GM18861 (cell line): ENCODE data around the gene DEDD.
"Not testable (repeated sequence)": the region's sequence is repeated elsewhere in the genome, so short reads cannot be mapped to it uniquely, and the experiment has no call there.

Source experiments
- ATAC-seq: cut with Tn5 transposase; IDR thresholded peaks from one replicate; pipeline ENCODE4 v1.9.1; 2021; ENCODE audit not compliant: unreplicated experiment

Gene DEDD

DNA sequence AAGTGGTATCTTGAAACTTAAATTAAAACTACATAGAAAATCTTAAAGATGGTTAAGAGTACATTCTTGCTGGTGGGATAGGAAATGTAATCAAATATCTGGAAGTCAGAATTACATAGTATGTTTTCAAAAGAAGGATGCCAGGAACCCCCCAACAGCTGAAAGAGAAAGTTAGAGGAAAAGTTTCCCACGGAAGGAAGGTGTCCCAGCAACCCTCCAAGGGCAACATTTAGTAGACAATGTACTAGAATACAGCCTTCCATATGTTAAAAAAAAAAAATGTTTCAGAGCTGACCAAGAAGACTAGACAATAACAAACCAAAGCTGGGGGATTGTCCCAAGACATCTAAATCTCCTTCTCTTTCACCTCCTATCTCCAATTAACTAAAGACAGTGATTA is 2.2 kb downstream of the DEDD start:
- ATAC-seq: no peak

DNA sequence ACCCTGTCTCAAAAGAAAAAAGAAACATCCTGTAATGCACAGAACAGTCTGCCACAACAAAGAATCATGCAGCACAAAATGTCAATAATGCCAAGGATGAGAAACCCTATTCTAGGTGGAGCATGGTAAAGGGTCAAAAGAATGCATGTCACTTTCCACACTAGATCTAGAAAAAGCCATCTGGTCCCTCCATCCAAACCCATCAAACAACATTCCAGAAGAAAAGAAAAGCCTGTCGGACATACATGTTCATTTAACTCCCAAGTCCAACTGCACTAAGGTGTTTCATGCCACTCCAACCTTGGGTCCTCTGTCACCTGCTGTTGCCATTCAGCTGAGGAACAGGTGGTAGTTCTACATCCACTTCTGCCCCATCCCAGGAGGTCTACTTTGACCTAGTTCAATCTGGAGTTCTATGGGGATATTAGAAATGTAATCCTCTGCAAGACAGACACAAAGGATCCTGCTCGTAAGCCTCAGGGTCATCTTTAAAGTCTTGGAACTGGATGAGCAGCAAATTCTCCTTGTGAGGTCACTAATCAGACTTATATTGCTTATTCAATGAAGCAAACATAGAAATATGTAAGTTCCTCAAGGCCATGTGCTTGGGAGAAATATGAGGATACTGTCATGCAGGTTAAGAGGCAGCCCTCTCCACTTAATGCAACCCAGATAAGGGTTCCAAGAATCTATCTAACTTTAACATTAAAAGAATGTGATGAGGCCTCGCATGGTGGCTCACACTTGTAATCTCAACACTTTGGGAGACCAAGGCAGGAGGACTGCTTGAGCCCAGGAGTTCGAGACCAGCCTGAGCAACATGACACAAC is 3.7 kb downstream of the DEDD start:
- ATAC-seq: no peak

DNA sequence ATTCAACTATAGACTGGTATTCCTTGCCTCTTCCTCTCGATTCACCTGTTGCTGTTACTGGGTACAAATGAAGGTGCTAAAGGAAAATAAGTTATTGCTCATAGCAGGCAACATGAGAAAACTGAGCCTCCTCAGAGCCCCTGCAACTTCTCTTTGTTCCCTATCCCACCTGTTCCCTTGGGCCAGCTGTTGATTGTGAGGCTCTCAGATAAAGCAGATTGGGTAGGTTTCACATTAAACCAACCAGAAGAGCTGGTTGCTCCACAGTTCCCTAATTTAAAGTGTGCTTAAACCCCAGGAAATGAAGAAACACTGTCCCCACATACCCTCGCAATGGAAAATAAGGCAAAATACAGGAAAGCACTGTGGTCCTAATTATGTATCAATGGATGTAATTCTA is 4.8 kb downstream of the DEDD start:
- ATAC-seq: no peak

DNA sequence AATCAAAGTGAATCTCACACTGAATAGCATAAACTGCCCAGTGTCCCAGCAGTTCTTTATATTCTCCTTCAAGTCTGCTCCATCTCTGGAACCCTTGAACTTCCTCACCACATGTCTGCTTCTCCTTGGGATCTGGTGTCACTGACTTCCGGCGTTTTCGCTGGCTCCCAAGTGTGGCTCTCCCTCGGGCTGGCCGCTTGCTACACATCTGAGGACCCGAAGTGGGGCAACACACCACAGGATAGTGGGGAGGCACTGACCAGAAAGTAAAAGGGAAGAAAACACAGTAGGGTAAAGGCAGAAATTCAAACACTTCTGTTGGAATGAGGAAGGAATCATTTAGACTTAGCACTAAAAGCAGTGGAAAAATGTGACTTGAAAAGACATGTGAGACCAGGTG is 9.5 kb downstream of the DEDD start:
- ATAC-seq: no peak

DNA sequence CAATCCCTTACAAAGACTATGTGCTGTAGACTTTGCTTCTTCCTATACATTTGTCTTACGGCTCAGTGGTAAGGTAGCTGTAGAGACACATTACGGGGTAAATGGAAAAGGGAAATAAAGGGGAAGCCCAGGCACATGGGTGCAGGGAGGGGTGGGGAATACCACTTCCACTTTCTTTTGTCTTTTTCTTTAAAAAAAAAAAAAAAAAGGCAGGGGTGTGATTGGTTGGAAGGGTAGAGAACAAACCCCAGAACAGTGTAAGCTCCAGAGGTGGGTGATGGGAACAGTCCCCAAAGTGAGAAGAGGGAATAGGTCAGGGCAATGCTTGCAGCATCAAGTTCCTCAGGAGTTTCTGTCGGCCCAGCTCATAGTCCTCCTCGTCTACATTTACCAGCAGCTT is 10.6 kb downstream of the DEDD start:
- no peak for ATAC-seq

DNA sequence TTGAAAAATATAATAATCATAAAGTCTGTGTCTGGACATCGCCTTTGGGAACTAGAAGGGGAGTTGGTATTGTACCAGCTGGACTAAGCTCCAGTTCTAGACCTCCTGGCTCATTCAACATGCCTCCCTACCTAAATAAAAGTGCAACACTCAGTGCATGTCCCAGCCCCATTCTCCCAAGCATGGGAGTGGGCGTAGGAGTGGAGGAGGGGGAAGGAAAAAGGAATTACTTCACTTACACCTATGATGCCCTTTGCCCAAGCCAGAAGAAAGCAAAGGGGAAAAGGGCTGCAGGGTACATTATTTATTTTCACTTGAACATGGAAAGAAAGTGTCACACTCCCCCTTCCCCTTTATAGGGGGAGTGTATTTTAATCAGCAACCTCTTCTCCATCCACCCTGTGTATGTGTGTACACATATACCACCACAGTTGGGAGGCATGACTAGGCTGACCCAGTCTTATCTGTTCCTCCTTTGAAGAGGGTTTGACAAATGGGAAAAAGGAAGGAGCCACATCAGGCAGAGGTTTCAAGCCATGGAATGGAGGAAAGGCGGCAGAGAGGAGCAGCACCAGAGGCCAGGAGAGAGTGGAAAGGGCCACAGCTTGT is 11.3 kb downstream of the DEDD start:
- no peak for ATAC-seq

DNA sequence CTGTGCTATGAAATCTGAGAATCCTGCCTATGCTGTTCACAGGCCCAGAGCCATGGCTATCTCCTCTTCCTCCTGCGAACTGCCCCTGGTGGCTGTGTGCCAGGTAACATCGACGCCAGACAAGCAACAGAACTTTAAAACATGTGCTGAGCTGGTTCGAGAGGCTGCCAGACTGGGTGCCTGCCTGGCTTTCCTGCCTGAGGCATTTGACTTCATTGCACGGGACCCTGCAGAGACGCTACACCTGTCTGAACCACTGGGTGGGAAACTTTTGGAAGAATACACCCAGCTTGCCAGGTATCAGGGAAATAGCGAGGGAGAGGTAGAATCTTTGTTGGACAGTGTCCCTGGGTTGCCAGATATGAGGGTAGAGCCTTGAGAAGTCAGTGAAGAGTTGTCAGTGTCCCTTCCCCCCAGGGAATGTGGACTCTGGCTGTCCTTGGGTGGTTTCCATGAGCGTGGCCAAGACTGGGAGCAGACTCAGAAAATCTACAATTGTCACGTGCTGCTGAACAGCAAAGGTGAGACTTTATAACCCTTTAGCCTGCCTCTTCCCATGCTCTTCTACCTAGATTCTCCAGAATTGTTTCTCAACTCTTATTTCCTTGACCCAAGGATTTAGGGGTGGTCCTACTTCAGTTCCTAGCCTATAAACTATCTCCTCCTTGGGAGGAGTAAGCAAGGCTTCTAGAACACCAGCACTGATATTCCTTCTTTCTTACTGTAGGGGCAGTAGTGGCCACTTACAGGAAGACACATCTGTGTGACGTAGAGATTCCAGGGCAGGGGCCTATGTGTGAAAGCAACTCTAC is 13.2 kb downstream of the DEDD start:
- peak; percentile 53 for ATAC-seq

DNA sequence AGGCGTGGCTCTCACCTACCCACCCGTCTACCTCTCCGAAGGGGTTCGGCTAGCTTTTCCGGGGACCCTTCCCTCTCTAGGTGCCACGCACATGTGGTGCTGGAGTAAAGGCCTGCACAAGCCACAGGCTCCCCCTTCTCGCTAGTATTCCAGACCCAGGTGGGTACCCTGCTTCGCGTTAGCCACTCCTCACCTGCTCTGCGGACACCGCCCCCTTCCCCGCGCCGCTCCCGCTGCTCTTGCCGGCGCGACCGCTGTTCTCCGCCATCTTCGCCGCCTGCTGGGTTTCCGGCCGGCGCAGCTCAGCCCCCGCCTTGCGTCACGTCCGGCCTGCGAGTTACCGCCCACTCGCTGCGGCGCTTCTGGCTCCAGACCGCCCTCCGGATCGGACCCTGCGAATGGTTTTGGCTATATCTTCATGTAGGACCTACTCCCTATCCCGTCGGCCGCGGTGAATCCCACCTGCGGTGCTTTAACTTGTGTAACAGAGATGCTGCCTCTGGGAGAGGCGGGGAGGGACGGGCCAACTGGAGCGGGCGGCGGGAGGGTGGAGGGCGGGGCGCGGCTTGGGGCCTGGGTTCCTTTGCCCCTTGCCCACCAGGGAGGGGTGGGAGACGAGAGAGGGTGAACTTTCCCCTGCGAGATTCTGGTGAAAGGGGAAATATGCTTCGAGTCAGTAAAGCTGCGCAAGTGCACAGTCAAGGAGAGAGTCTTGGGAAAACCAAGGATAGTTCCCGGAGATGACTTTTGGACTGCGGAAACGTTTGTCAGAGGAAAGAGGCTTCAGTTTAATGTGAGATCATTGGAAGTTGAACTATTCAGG is 14.5 kb downstream of the DEDD start, which contains the start of the genes NIT1 and PFDN2:
Gene NIT1 (plus strand): TSS at position 347 of the 823 bp plus-strand sequence. CDS start 72 bp downstream, at position 419.
Gene PFDN2 (minus strand): TSS at position 279 of the 823 bp plus-strand sequence. CDS start 11 bp downstream, at position 268.
- peak; percentile 65 for ATAC-seq

DNA sequence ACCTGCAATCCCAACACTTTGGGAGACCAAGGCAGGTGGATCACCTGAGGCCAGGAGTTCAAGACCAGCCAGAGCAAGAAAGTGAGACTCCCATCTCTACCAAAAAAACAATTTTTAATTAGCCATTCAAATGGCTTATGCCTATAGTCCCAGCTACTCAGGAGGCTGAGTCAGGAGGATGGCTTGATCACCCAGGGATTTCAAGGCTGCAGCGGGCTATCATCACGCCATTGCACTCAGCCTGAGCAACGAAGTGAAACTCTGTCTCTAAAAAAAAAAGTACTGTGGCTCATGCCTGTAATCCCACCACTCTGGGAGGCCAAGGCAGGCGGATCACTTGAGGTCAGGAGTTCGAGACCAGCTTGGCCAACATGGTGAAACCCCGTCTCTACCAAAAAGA is 16.5 kb downstream of the DEDD start:
- not testable (repeated sequence) for ATAC-seq

DNA sequence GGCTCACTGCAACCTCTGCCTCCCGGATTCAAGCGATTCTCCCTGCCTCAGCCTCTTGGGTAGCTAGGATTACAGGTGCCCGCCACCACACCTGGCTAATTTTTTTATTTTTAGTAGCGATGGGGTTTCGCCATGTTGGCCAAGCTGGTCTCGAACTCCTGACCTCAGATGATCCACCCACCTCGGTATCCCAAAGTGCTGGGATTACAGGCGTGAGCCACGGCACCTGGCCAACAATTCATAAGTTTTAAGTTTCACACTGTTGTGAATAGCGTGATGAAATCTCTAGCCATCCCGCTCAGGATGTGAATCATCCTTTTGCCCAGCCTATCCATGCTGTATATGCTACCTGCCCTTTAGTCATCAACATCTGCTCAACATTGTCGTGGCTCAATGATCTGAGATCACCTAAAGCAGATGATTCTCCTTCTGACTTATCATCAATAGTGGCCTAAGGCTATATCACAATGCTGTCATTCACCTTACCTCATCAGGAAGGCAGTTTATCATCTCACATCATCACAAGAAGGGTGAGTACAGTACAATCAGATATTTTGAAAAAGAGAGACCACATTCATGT is 17.2 kb downstream of the DEDD start:
- no peak for ATAC-seq

DNA sequence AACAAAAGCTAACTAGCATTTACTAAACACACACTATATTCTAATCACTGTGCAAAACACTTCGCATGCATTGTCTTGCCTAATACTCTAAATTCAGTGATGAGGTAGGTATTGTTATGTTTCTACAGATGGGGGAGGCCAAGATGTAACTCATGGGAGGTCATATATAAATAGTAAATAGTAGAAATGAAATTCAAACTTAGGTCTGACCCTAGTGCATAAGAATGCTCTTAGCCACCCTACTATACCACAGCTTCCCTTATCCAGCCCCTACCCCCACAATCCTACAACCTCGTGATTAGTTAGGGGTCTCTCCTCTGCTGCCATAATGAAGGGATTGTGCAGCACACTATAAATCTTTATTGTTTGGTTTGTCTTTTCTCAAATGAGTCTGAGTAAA is 17.9 kb downstream of the DEDD start:
- ATAC-seq: no peak

DNA sequence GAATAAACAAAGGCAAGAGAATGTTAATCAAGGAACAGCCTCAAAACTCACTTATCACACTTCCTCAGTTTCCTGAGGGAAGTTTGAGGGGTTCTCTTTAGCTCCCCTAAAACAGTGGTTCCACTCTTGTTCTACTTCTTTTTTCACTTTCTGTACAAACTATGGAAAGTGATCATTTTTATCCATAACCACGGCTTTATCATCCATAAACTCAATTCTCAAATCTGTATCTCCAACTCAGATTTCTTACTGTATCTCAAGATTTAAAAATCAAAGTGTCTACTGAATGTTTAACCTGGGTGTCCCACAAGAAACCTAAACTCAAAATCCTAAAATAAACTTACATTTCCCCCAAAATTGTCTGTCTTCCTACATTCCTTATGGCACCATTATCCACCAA is 18.6 kb downstream of the DEDD start:
- no peak for ATAC-seq

DNA sequence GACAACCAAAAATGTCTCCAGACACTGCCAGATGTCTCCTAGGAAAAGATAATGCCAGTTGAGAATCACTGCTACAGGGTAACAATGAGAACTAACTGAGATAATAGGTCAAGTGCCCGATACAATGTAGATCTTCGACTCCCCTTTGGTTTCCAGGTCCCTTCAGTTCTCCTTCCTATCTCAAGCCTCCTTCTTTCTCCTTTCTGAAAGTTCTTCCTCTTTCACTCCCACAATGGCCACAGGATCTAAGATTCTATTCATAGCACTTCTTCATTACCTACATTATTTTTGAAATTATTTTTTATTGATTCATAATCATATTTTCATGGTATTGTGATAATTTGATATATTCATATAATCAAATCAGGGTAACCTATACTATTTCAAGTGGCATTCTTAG is 20.9 kb downstream of the DEDD start:
- no peak for ATAC-seq

DNA sequence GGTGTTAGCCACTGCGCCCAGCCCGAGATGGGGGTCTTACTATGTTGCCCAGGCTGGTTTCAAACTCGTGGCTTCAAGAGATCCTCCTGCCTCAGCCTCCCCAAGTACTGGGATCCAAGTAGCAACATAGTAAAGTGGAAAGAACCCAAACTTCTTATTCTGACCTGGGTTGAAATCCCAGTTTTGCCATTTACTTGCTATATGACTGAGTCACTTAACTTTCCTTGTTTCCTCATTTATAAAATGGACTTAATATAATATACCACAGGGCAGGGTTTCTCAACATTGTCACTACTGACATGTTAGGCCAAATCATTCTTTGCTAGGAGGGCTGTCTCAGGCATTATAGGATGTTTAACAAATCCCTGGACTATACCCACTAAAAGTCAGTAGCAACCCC is 21.4 kb downstream of the DEDD start:
- no peak for ATAC-seq

DNA sequence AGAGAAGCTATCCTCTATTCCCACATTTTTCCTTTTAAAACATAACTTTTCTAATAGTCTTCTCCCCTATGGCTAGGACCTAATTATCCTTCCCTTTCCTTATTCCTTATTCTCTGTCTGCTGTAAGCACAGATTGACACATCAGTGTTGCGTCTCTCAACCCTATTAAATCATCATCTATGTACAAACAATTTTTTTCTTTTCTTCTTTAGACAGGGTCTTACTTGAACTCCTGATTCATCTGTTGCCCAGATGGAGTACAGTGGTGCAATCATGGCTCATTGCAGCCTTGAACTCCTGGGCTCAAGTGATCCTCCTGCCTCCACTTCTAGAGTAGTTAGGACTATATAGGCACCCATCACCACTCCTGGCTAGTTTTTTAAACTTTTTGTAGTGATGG is 26.0 kb downstream of the DEDD start:
- ATAC-seq: no peak

DNA sequence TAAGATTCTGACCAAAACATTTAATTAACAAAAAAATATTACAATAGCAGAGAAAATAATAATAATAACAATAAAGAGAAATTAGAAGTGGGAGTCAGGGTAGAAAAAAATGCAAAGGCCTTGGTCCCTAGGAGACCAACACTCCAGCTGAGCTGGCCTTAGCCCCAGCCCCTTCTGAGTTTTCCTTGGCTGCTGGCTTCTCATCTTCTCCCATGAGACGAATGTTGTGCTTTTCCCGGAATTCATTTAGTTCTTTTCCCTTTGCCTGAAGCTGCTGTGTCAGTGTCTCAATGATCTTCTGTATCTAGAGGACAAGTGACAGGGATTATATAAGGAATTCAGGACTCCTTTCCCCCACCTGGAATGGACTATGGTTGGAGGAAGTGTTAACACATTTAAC is 31.9 kb downstream of the DEDD start:
- no peak for ATAC-seq

DNA sequence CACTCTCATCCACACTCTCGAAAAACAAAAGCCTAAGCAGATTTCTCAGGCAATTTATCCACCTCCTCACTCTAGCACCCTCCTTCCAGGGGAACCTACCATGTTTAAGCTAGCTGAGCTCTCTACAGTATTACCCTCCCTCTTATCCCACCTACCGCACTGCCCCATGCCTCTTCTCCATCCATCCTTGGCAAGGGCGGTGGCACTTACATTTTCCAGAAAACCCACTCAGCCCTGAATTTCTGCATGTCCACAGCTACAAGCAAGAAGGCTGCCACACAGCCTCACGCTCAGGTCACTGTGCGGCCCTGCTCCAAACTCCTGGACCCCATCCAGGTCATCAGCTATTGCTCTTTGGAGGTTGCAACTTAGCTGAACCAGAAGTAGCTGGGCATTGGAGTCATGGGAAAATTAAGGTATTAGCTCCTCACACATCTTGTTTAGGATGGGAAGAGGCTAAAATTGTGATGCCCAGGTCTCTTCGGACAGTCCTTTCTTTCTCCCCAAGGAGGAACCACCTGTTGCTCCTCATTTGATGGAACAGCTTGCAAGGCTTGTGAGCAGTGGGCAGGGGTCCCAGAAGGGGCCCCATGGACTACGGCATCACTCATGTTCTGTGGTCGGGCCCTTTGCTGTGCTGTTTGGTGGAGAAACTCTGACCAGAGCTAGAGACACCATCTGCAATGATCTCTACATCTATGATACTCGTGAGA is 33.2 kb downstream of the DEDD start:
- no peak for ATAC-seq

DNA sequence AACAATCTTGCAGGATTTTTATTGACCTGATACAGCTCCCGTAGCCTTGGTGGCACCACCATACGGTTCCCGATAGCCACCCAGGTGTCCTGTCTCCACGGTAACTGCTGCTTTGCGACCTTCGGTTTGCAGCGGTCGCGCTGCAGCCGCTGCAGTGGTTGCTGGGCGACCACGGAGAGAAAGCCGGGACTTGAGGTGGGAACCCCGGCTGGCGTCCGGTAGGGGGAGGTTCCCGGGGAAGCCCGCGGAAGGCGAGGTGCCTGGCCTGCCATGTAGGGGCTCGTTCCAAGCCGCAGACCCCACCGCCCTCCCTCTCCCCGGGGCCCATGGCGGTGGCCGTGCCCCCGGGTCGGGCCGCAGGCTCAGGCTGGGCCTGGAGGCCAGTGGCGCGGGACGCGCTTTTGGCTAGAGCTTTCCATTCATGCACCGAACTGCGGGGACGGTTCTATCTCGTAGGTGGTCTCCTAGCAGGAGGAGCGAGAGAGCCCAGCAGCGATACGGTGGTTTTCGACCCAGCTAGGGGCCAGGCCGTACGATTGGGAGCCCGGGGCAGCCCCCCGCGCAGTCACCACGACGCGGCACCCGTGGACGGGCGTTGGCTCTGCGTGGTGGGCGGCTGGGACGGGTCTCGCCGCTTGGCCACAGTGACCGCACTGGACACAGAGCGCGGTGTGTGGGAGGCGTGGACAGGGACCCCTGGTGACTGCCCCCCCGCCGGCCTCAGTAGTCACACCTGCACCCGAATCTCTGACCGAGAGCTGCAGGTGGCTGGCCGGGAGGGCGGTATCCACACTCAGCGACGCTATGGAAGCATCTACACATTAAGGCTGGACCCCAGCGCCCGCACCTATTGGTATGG is 34.0 kb downstream of the DEDD start, which contains the start of gene KLHDC9:
Gene KLHDC9 (plus strand): TSS at position 152 of the 859 bp plus-strand sequence. CDS start 175 bp downstream, at position 327.
- peak; percentile 61 for ATAC-seq

DNA sequence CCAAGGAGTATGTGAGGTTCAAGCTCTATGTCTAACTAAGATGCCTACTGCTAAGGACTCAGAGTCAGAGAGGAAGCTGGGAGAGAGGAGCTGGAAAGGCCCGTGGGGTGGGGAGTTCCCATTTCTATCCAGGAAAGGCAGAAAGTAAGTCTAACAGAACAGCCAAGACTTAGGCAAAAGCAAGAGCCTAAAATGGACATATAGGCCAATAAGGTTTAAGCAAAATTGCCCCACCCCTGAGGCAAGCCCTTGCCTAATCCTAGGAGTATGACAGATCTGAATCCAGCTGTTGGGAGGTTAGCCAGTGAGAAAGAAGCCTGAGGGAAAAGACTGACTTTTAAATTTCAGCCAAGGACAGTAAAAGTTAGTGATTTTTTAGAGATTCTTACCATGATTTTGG is 35.9 kb downstream of the DEDD start:
- peak; percentile 9 for ATAC-seq
